Glomerular visceral epithelial cell (primary cell): ENCODE measurements around the gene USP36.

Experiments used
- DNase-seq: peaks from one replicate; pipeline ENCODE4 v3.0.0-alpha.2; 2016; ENCODE audit errors: extremely low spot score

USP36 gene

DNA sequence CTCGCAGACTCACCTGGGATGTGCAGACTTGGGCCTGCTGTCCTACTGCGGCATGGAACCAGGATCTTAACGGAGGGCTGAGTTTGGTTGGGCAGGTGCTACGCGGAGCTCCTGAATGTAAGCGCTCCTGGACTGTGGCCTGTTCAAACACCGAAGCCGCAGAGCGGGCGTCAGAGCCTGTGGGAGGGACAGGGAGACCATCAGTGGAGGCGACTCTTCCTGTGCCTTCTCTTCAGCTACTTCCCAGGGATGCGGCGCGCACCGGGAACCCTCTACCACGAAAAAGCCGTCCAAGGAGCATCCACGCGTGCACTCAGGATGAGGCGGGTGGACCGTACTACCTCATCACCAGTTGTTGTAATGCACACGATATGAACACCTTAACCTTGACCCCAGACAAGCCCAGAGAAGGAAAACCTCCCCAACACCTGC is 2.0 kb downstream of the USP36 start:
- DNase-seq: no peak

DNA sequence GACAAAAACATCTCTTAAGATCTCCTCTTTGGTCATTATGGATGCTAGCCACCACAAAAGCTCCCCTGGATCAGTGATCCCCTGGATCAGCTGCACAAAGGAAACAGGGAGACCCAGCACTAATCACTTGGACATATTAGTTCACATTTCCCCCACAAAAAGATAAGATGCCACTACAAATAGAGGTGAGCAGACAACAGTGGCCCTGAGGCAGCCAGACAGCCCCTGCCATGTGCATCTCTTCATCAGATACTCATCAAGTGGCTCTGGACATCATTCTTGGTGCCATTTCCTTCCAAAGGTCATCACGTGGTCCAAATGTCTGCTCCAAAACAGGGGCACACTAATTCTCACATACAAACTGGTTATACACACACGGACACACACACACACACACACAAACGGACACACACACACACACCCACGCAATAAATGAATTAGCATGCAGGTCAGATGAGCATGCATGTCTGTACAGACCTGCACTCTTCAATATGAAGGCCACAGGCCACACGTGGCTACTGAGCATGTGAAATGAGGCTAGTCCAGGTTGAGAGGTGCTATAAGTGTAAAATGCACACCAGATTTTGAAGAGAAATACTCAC is 4.1 kb downstream of the USP36 start:
- no peak for DNase-seq

DNA sequence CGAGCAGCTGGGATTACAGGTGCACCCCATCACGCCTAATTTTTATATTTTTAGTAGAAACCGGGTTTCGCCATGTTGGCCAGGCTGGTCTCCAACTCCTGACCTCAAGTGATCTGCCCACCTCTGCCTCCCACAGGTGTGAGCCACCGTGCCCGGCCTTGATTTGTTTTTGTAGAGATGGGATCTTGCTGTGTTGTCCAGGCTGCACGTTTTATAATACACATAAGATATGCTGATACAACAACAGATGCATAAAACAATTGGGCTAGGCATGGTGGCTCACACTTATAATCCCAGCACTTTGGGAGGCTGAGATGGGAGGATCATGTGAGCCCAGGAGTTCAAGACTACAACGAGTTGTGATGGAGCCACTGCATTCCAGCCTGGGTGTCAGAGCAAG is 6.0 kb downstream of the USP36 start:
- DNase-seq: no peak

DNA sequence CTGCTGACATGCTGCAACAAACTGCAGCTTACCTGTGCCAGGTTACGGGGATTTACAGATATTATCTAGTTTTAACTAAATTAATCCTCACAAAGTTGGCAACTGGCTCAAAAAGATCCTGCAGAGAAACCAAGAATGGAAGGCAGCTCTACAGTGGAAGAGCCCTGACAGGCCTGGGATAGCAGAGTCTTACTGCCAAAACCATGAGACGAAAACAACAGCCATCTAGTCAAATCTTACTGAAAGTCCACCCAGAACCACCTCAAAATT is 8.1 kb downstream of the USP36 start:
- DNase-seq: no peak

DNA sequence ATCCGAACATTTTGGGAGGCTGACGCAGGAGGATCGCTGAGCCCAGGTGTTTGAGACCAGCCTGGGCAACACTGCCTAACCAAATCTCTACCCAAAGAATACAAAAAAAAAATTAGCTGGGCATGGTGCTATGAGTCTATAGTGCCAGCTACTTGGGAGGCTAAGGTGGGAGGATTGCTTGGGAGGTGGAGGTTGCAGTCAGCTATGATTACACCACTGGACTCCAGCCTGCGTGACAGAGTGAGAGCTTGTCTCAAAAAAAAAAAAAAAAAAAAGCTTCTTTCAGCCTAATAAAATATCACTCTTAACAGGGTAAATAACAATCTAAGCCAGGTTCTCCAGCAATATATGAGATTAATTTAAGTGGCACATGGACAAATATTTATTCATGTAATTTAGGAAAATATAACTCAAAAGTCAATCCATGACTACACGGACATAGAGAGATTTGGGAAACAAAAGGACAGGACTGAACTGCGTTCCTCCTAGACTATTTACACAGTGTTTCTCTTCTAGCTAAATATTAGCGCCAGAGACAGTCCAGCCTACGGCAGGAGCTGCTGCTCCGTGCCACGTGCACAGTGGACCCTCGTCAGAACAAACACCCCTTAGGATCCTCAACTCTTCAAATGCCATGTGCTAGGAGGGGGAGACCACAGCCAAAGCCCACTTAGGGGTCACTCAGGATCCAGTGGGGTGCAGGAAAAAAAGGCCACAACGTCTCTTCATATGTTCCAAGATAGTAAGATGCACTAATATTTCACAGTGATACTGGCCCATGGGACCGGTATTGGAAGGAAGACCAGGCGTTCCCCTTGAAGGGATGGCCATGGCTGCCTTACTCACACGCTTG is 8.7 kb downstream of the USP36 start:
- no peak for DNase-seq

DNA sequence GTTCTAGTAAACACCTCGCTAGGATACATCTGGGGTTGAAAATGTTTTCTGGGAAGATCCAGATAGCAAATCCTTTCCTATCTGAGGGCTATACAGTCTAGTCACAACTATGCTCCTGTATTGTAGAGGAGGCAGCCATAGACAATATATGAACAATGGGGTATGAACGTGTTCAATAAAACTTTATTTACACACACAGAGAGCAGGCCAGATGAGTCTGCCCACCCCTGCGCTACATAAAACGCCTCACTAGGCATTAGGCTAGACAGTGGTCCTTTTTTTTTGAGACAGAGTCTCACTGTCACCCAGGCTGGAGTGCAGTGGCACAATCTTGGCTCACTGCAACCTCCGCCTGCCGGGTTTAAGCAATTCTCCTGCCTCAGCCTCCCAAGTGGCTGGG is 11.1 kb downstream of the USP36 start:
- no peak for DNase-seq

DNA sequence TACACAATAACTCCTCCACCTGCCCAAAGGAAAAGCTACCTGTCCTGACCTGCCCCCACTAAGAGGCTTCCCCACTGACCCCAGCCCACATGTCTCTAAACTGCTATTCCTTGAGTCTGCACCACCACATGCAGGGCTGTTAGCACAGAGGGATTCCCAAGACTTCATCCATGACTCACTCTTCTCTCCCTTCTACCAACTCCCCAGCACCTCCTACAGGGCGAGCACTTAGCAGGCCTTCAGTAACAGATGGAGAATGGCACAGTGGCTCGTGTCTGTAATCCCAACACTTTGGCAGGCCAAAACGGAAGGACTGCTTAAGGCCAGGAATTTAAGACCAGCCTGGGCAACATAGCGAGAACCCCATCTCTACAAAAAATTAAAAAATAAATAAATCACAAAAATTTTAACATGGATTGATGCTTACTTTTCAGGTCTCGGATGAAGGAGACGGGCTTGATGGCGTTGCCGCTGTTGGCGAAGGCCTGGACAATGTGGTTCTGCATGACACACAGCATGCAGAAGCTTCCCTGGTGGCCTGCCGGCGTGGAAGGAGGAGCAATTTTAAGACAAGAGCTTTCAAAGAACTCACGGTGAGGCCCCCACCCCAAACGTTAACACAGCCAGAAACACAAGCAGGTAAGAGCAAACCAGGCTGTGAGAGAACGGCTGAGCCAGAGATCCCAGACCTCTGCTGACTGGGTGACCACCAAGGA is 12.0 kb downstream of the USP36 start:
- peak; percentile 25 for DNase-seq

DNA sequence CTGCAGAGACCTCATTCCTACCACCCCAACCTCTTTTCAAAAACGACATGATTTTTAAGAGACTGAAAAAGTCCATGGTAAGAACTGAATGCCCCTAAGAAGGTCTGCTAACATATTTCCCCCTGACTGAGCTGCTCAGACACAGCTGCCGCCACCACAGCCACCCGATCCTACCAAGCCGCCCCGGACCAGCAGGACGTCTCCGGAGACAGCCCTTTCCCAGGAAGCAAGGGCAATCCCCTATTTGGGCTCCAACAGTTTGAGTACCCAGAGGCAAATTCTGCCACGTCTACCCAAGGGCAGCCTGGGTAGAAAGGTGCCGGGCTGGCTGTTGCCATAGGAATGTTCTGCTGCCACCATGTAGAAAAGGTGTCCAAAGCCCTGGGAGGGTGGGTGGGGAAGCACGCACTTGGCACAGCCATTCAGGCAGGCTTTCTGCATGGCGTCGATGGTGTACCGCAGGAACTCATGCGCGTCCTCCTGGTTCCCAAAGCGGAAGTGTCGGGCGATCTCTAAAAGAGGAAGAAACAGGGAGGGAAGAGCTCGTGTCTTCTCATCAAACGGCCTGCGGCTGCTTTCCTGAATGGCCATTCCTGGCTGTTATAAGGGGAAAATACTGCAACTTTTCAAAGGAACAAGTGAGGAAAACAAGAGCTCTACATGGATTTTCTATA is 13.6 kb downstream of the USP36 start:
- no peak for DNase-seq

DNA sequence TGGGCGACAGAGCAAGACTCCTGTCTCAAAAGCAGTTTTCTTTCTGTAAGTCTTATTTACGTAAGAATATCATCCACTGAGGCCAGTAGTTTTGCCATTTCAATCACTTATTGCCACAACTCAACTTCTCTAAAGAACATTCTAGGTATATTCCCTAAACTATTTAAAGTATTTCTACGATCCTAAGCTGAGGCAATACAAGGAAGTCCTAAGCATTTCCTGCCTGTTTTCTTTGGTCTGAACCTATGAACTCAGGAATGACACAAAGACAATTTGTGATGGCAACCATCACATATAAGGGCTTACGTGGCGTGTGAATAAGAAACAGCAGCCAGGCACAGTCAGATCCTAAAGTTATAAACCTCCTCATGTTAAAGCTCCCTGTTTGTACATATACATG is 14.2 kb downstream of the USP36 start:
- no peak for DNase-seq

DNA sequence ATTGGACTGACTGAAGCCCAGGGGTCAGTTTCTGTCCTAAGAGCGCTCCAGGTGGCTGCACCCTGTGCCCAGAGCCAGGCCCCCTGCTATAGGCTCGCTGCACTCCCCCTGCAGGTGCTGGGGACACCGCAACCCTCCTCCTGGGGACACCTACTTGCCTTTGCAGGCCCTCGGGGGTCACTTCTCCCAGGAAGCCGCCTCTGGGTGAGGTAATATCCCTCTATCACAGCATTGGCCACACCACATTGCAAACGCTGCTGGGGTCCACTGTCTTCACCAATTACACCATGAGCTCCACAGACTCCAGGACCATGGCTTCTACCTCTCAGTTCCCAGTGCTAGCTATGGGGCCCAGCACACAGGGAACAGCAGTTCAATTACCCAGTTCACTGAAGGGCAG is 14.9 kb downstream of the USP36 start:
- DNase-seq: no peak

DNA sequence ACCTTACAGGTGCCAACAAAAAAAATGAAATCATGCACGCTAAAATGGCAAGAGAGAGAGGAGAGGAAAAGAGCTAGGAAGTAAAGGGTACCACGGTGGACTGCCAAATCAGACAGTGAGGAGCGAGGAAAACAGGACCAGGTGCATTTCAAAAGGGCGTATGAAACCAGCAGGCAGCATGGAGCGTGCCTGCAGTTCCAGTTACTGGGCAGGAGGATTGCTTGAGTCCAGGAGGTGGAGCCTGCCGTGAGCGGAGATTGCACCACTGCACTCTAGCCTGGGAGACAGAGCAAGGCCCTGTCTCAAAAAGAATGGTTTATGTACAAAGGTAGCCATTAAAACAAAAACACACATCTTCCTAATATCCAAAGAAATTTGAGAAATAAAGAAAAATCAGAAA is 16.4 kb downstream of the USP36 start:
- no peak for DNase-seq

DNA sequence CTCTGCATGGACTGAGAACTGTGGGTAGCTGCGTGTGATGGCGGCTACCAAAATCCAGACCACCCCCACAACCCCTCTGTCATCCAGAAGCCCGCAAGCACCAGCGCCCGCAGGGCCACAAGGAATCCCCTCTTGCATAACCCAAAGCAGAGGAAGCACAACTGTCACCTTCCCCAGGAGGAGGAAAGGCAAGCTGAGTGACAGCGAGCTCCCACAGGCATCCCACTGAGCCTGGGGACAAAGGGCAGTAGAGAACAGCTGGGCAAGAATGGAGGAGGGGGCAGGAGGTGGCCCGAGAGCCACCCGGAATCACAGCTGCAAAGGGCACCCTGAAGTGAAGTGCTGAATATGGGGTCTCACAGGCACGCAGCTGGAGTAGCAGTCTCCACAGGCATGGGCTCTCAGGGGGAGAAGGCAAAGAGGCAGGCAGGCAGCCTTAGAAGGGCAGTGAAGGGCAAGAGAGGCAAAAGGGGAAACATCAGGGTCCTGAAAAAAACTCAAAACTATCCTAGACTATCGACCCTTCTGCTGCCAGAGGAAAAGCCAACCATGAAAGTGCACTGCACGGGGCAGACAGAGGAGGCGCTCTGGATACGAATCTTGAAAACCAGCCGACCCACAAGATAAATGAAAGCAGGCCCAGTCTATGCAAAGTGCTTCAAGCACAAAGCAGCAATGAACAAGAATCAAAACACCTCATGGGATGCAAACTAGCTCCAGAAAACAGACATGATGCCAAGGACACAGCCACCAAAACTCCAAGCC is 17.1 kb downstream of the USP36 start:
- no peak for DNase-seq

DNA sequence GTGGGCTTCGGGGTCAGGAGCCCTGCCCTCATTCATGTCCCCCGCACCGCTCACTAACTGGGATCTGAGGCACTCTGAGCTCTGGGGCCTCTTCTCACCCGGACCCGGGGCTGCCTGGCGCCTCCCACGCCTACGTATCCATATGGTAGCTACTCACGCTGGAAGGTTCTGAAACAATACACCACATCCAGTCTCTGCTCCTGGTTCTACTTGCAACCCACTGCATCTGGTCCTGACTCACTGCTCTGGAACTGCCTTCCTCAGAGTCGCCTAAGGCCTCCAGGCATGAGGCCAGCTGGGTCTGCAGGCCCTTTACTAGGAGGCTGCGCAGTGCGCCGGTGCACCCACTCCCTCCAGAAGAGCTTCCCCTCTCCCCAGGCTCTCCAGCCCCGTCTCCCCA is 18.1 kb downstream of the USP36 start:
- DNase-seq: no peak

DNA sequence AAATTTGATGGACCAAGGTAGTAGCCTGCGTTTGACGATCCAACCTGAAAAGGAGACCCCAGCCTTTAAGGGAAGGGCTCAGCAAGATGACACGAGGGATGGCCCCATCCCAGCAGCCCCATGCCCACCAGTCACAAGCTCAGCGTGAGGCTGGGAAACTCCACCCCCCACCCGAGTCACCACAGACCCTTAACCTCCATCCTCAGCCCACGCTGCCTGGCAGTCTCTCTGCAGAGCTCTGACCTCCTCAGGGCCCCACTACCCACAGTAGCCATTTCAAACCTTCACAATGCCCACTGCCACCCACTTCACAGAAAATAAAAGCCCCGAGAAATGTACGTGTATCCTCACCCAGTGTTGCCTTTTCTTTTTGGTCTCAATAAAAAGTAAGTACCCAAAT is 18.7 kb downstream of the USP36 start:
- DNase-seq: no peak

DNA sequence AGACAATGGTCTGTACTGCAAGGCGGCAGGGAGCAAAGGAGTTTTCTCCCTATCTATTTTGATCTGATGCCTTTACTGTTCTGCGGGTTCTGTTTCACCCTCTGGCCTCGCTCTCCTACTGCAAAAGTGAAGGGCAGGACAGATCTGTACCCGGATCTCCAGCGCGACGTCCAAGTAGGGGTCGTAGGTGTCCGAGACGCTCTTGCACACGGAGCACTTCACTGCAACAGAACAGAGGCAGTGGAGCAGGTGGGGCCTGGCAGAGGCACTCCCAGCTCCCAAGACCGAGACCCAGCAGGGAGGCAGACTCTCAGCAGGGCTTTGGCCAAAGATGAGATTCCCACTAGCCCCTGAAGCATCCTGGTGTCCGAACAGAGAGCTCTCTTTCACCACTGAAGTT is 19.8 kb downstream of the USP36 start:
- DNase-seq: no peak

DNA sequence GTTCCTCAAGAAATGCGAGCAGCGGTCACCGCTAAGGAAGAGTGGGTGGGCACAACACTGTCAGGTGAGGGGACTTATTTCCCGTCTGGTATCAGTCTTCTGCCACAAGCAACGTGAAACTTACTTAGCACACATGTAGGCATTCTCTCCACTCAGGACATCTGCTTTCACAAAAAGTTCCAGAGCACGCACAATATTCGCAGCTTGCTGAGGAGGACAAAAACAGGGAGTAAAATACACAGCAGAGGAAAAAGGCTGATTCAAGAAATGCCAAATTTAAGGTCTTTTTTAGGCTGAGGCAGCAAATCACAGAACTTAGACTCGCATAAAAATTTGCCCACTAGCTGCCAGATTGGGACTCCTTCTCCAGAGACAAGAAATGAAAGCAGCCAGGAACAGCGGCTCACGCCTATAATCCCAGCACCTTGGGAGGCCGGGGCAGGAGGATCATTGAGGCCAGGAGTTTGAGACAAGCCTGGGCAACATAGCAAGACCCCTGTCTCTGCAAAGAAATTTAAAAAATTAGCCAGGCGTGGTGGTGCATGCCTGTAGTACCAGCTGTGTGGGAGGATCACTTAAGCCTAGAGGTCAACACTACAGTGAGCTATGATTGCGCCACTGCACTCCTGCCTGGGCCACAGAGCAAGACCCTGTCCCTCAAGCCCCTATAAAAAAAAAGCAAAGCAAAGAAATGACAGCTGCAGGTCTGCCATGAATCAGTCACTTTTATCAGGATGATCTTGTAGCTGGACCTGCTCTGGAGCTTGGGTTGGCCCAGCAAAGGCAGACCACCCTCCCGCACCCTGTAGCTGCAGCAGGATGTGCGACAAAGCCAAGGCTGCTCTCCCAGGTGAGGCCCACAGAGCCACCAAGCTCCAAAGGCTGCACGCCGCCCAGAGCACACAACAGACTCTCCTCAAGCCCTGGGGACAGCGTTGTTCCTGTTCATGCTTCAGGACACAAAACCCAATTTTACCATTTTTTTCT is 20.5 kb downstream of the USP36 start:
- no peak for DNase-seq

DNA sequence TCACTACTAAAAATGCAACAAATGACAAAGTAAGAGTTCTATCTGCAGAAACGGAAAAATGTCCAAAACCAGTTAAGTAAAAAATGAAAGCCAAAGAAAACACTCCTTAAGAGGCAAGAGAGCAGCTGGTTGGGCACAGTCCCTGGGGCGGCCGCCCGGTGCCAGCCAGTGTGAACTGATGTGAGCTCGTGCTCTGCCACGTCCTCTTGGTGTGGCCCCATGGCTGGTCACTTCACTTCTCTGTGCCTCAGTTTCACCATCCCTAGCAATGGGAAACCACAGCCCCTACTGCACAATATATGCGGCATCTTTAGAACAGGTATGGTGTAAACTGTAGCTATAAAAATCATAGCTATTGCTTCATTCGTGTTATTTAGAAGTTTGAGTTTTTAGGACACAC is 21.2 kb downstream of the USP36 start:
- no peak for DNase-seq

DNA sequence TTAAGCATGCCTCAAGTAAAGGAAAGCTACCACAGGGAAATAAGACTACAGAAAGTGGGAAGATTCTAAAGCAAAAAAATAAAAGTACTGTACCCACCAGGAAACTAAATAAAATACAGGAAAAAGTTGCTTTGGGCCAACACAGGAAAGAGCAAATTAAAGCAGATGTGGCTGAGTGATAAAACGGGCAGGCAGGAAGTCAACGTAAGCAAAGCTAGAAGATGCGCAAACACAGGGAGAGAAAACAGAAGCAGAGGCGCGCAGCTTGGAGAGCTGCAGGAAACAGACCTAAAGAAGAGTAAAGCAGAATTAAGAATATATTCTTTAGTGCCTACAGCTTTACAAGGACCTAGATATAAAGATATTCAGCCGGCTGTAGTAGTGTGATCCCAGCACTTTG is 21.7 kb downstream of the USP36 start:
- no peak for DNase-seq

DNA sequence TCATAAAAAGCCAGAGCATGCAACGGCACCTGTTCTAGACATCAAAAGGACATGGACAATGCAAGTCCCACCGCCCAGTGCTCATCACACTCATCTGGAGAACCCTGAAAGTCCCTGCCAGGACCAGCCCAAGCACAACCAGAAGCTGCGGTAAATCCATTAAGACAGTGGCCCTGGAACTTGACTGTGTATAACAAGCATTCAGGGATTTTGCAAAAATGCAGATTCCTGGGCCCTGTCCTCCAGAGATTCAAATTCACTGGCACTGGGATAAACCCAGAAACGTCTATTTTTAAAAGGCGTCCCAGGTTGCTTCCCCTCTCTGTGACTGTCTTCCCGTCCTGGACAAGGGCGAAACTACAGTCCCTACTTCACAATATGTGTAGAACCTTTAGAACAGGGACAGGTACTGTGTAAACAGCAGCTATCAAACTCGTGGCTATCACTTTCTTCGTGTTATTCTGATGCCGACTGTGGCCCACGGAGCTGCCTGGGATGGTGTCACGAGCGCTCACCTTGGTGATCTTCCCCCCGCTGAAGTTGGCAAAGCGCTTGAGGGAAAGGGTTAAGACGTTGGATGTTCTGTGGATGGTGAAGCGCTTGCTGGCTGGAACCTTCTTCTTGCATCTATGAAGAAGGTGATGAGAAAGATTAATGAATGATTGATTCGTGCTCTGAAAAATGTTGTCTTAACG is 22.3 kb downstream of the USP36 start:
- no peak for DNase-seq

DNA sequence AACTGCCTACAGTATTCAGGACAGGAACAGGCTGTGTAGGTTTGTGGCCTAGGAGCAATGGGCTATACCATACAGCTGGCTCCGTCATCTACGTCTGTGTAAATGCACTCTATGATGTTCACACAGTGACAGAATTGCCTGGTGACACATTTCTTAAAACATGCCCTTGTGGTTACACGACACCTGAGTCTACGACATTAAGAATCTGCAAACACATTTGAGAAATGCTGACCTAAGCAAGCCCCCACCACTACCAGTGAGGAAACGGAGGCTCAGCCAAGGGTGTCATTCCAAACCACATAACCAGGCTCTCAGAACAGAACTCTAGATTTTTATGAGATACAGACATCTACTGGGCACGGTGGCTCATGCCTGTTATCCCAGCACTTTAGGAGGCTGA is 23.5 kb downstream of the USP36 start:
- DNase-seq: no peak
